Thoracic aorta (tissue), 2 donors: ENCODE measurements around the gene SIN3A. TPM values are rescaled to one million over a fixed set of nuclear protein-coding genes. Genes with fewer than 3 reads are reported as not detected.
"Not testable (repeated sequence)": the region's sequence is repeated elsewhere in the genome, so short reads cannot be mapped to it uniquely, and the experiment has no call there.

ENCODE experiments used
- ATAC-seq: fragments of 150-250 bp; one replicate; pipeline ENCODE4 v1.8.0; 2017; ENCODE audit warnings: low read depth; ENCODE audit not compliant: insufficient number of reproducible peaks, low FRiP score
- DNase-seq: peaks from one replicate; pipeline ENCODE4 v3.0.0-alpha.2; 2020; ENCODE audit warnings: low spot score
- H3K27ac ChIP-seq, 2 donors: fragments of 200-600 bp; sonication (generic); 1 replicate in 1 of 2; 2 replicates in 1 of 2; pipeline ENCODE4 v1.5.1; 2016; ENCODE audit warnings: mild to moderate bottlenecking in 2 of 2, moderate library complexity in 2 of 2
- H3K27me3 ChIP-seq: fragments of 200-600 bp; sonication (generic); replicated peaks from 2 replicates; pipeline ENCODE4 v1.6.0; 2016; ENCODE audit warnings: mild to moderate bottlenecking; ENCODE audit not compliant: insufficient read depth
- H3K36me3 ChIP-seq: fragments of 200-600 bp; sonication (generic); one replicate; pipeline ENCODE4 v1.5.1; 2016
- H3K4me1 ChIP-seq, 2 donors: fragments of 200-600 bp; sonication (generic); 1 replicate in 1 of 2; 2 replicates in 1 of 2; pipeline versions ENCODE4 v1.5.1 to v1.6.0; 2016; ENCODE audit warnings: low read depth in 2 of 2, mild to moderate bottlenecking in 1 of 2; ENCODE audit not compliant: control insufficient read depth in 1 of 2
- H3K4me3 ChIP-seq: fragments of 200-600 bp; sonication (generic); 2 replicates; pipeline ENCODE4 v1.5.1; 2016; ENCODE audit warnings: mild to moderate bottlenecking
- H3K9me3 ChIP-seq: fragments of 200-600 bp; sonication (generic); 2 replicates; pipeline ENCODE4 v1.5.1; 2016
- CTCF ChIP-seq: fragments of 200-600 bp; sonication (generic); IDR thresholded peaks from one replicate; pipeline ENCODE4 v1.5.1; 2019; ENCODE audit warnings: antibody characterized with exemption
- total RNA-seq, 2 donors: library from RNA; depleted of rRNA; stranded (reverse); fragments of >200 nt; gene quantifications; one replicate each; pipeline versions ENCODE4 v1.1.0 to v1.2.3, GENCODE V29; 2016

SIN3A gene
- total RNA-seq, 2 donors from 2014 or later, result 34.0 to 52.5 TPM

- H3K27ac ChIP-seq, result no peak overlapping the region
- H3K36me3 ChIP-seq, result peaks cover 9% of the 10 kb centered on the region
- no peak overlapping the region for H3K4me3 ChIP-seq
- H3K9me3 ChIP-seq, result no peaks in the 10 kb centered on the region
- ATAC-seq, result no peak
- TF ChIP-seq CTCF, result no peak
- DNase-seq, result no peak
- peaks cover 7 to 17% of the 10 kb centered on the region in 2 donors for H3K4me1 ChIP-seq
- no peaks in the 10 kb centered on the region for H3K27me3 ChIP-seq
Observed at GRCh38 chr15:75338661-75339240, 112.7 kb downstream of the SIN3A start.

GRCh38 chr15:75335705-75336355 lies 115.7 kb downstream of the SIN3A start, which contains the start of gene COMMD4:
COMMD4 (plus strand) TSS chr15:75336063; CDS start chr15:75336090, 27 bp downstream.
- Histone ChIP-seq H3K9me3 (no peaks in the 10 kb centered on the region), H3K4me3 (peak within 1 kb of the TSS; percentile 99), H3K27ac (peak within 1 kb of the TSS; percentile 49 to 71), H3K27me3 (no peaks in the 10 kb centered on the region), H3K4me1 (peaks cover 7 to 17% of the 10 kb centered on the region in 2 donors), H3K36me3 (peaks cover 7% of the 10 kb centered on the region)
- no peak for TF ChIP-seq CTCF
- DNase-seq (peak; percentile 92), ATAC-seq (peak; percentile 95)

GRCh38 chr15:75335313-75335704 lies 116.2 kb downstream of the SIN3A start:
- ATAC-seq (no peak), DNase-seq (no peak)
- no peak for TF ChIP-seq CTCF
- peak overlapping the region; percentile 99 for H3K4me3 ChIP-seq
- H3K4me1 ChIP-seq, result peaks cover 7 to 17% of the 10 kb centered on the region in 2 donors
- H3K27ac ChIP-seq, result no peak overlapping the region
- H3K27me3 ChIP-seq, result no peaks in the 10 kb centered on the region
- H3K9me3 ChIP-seq, result no peaks in the 10 kb centered on the region
- H3K36me3 ChIP-seq, result peaks cover 6% of the 10 kb centered on the region

- not testable (repeated sequence) for H3K36me3 ChIP-seq, H3K27me3 ChIP-seq, H3K27ac ChIP-seq, ATAC-seq, DNase-seq, H3K4me3 ChIP-seq, H3K9me3 ChIP-seq
- H3K4me1 ChIP-seq, result peaks cover 7 to 17% of the 10 kb centered on the region in 2 donors
Observed at GRCh38 chr15:75333654-75334419, 117.7 kb downstream of the SIN3A start.

GRCh38 chr15:75332093-75332492 lies 119.4 kb downstream of the SIN3A start:
- ATAC-seq, result not testable (repeated sequence)

GRCh38 chr15:75329571-75329970 lies 121.9 kb downstream of the SIN3A start:
- H3K9me3 ChIP-seq, result no peaks in the 10 kb centered on the region
- no peaks in the 10 kb centered on the region for H3K36me3 ChIP-seq
- no peak for TF ChIP-seq CTCF
- H3K27ac ChIP-seq, result no peak overlapping the region
- H3K4me1 ChIP-seq, result no peaks in the 10 kb centered on the region
- no peak for DNase-seq
- ATAC-seq, result no peak
- H3K4me3 ChIP-seq, result no peak overlapping the region
- H3K27me3 ChIP-seq, result no peaks in the 10 kb centered on the region

More at GRCh38 chr15:75332093-75332492, 119.4 kb downstream of the SIN3A start:
- not testable (repeated sequence) for H3K27ac ChIP-seq, H3K36me3 ChIP-seq, H3K27me3 ChIP-seq, H3K4me3 ChIP-seq, DNase-seq, H3K9me3 ChIP-seq
- H3K4me1 ChIP-seq, result peaks cover 7 to 15% of the 10 kb centered on the region in 2 donors
